DOHH2 (cell line): ENCODE data around the gene NAB1.

Experiments used
- H3F3A ChIP-seq: fragments of 200-600 bp; sonication (generic), shearing (Covaris generic); 2 replicates; pipeline ENCODE4 v1.6.0; 2016; ENCODE audit warnings: antibody characterized with exemption, mild to moderate bottlenecking; ENCODE audit not compliant: control insufficient read depth, insufficient read depth
- H3K27ac ChIP-seq: fragments of 200-600 bp; sonication (generic); 2 replicates; pipeline ENCODE4 v1.5.1; 2014; ENCODE audit warnings: low read depth, mild to moderate bottlenecking, low read length, moderate library complexity
- H3K27me3 ChIP-seq: fragments of 200-600 bp; sonication (generic); 2 replicates; pipeline ENCODE4 v1.6.1; 2014; ENCODE audit warnings: mild to moderate bottlenecking, low read length, mixed read lengths; ENCODE audit not compliant: control insufficient read depth
- H3K36me3 ChIP-seq: fragments of 200-600 bp; sonication (generic); 2 replicates; pipeline ENCODE4 v1.6.1; 2014; ENCODE audit warnings: mild to moderate bottlenecking, low read length, moderate library complexity, mixed read lengths; ENCODE audit not compliant: control insufficient read depth
- H3K4me1 ChIP-seq: fragments of 200-600 bp; sonication (generic); 2 replicates; pipeline ENCODE4 v1.6.1; 2014; ENCODE audit warnings: mild to moderate bottlenecking, low read length, mixed read lengths; ENCODE audit not compliant: control insufficient read depth
- H3K4me2 ChIP-seq: fragments of 200-600 bp; sonication (generic); 2 replicates; pipeline ENCODE4 v1.6.0; 2014; ENCODE audit warnings: mild to moderate bottlenecking, low read length, moderate library complexity
- H3K4me3 ChIP-seq: fragments of 200-600 bp; sonication (generic); 2 replicates; pipeline ENCODE4 v1.5.1; 2014; ENCODE audit warnings: mild to moderate bottlenecking, low read length, mixed read lengths
- H3K79me2 ChIP-seq: fragments of 200-600 bp; sonication (generic); 2 replicates; pipeline ENCODE4 v1.6.1; 2014; ENCODE audit warnings: mild to moderate bottlenecking, low read length, mixed read lengths; ENCODE audit not compliant: control insufficient read depth
- H3K9me2 ChIP-seq: fragments of 200-600 bp; sonication (generic); replicated peaks from 2 replicates; pipeline ENCODE4 v1.6.1; 2014; ENCODE audit warnings: mild to moderate bottlenecking, low read length, mixed read lengths; ENCODE audit not compliant: control insufficient read depth
- H3K9me3 ChIP-seq: fragments of 200-600 bp; sonication (generic); 2 replicates; pipeline ENCODE4 v1.6.1; 2014; ENCODE audit warnings: antibody characterized with exemption, low read length, mixed read lengths; ENCODE audit not compliant: control insufficient read depth, insufficient read depth
- H4K20me1 ChIP-seq: fragments of 200-600 bp; sonication (generic); 2 replicates; pipeline ENCODE4 v1.6.0; 2014; ENCODE audit warnings: low read depth, mild to moderate bottlenecking, antibody characterized with exemption, low read length, moderate library complexity; ENCODE audit not compliant: control insufficient read depth, insufficient read depth
- EZH2phosphoT487 ChIP-seq: fragments of 200-600 bp; sonication (generic); IDR thresholded peaks from 2 replicates; pipeline ENCODE4 v1.6.1; 2017; ENCODE audit warnings: borderline replicate concordance, mild to moderate bottlenecking, antibody characterized with exemption, low read length, moderate library complexity, mixed read lengths
- TF ChIP-seq, protein P1 (sequence below): fragments of 200-600 bp; sonication (generic); IDR thresholded peaks from one replicate; pipeline ENCODE4 v1.5.1; 2014; ENCODE audit warnings: antibody characterized with exemption, mild to moderate bottlenecking, low read depth, low read length; ENCODE audit not compliant: poor library complexity, severe bottlenecking

The NAB1 gene

DNA sequence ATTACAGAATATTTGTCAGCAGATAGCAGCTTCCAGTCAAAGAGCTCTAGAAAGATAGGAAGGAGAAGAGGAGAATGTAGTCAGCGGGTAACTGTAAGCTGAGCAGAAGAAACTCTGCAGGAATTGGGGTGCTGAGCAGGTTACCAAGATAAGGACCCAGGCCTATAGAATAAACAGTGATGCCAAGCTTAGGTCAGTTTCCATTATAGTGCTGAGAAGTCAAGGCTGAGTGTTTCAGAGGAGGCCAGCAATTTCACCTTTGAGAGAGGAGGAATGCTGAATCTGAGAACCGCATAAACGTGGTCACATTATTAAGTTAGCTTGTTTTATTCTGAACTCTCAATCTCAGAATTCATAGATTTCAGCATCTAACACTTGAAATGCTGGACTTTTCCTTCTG is 13.9 kb downstream of the NAB1 start:
- H3K27ac ChIP-seq = no peak overlapping the region
- peaks cover 86% of the 10 kb centered on the region for H3K79me2 ChIP-seq
- peaks cover 3% of the 10 kb centered on the region; the same call in 1 of the 2 replicates for H3F3A ChIP-seq
- H3K27me3 ChIP-seq = no peaks in the 10 kb centered on the region
- TF ChIP-seq, protein P1, sequence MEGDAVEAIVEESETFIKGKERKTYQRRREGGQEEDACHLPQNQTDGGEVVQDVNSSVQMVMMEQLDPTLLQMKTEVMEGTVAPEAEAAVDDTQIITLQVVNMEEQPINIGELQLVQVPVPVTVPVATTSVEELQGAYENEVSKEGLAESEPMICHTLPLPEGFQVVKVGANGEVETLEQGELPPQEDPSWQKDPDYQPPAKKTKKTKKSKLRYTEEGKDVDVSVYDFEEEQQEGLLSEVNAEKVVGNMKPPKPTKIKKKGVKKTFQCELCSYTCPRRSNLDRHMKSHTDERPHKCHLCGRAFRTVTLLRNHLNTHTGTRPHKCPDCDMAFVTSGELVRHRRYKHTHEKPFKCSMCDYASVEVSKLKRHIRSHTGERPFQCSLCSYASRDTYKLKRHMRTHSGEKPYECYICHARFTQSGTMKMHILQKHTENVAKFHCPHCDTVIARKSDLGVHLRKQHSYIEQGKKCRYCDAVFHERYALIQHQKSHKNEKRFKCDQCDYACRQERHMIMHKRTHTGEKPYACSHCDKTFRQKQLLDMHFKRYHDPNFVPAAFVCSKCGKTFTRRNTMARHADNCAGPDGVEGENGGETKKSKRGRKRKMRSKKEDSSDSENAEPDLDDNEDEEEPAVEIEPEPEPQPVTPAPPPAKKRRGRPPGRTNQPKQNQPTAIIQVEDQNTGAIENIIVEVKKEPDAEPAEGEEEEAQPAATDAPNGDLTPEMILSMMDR = no peak
- TF ChIP-seq EZH2phosphoT487 = no peak
- no peak overlapping the region for H3K4me2 ChIP-seq
- H3K36me3 ChIP-seq = peaks cover 64% of the 10 kb centered on the region
- H3K9me3 ChIP-seq = no peaks in the 10 kb centered on the region
- no peaks in the 10 kb centered on the region for H3K9me2 ChIP-seq
- H3K4me3 ChIP-seq = no peak overlapping the region
- no peaks in the 10 kb centered on the region for H4K20me1 ChIP-seq
- no peaks in the 10 kb centered on the region for H3K4me1 ChIP-seq

DNA sequence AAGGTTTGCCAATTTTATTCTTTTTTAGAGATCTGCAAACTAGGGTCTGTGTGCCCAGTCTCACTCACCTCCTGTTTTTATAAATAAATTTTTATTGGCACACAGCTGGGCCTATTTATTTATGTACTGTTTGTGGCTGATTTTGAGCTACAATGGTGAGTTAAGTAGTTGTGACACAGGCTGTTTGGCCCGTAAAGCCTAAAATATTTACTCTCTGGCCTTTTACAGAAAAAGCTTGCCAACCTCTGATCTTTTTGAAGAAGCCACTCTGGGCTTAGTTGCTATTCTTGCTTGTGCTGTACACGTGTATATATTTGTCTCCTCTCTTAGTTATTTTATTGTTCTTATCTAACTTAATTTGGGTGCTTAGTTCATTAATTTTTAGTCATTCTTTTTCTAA is 14.5 kb downstream of the NAB1 start:
- peaks cover 63% of the 10 kb centered on the region for H3K36me3 ChIP-seq
- no peak overlapping the region for H3K4me3 ChIP-seq
- no peaks in the 10 kb centered on the region for H3K27me3 ChIP-seq
- H3K4me2 ChIP-seq = no peak overlapping the region
- H3K4me1 ChIP-seq = no peaks in the 10 kb centered on the region
- H4K20me1 ChIP-seq = no peaks in the 10 kb centered on the region
- peaks cover 3% of the 10 kb centered on the region; the same call in 1 of the 2 replicates for H3F3A ChIP-seq
- H3K27ac ChIP-seq = no peak overlapping the region
- no peaks in the 10 kb centered on the region for H3K9me2 ChIP-seq
- TF ChIP-seq EZH2phosphoT487 = no peak
- TF ChIP-seq, protein P1 = no peak
- no peaks in the 10 kb centered on the region for H3K9me3 ChIP-seq
- H3K79me2 ChIP-seq = peaks cover 86% of the 10 kb centered on the region

DNA sequence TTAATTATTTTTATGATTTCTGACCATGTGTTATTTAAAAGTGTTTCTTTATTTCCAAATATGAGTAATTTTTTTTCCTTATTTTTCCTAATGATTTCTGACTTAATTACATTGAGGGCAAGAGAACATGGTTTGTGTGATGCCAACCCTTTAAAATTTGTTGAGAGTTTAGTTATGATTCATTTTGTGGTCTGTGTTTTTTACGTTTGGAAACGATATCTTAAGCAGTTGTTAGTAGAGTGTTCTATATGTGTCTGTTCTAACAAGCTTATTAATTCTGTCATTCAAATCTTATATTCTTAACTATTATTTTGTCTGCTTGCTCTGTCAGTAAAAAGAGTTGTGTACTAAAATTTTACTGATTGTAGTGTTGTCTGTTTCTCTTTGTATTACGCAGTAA is 15.0 kb downstream of the NAB1 start:
- Histone ChIP-seq H3K9me3 (no peaks in the 10 kb centered on the region), H3K36me3 (peaks cover 59% of the 10 kb centered on the region), H3K79me2 (peaks cover 81% of the 10 kb centered on the region), H3K9me2 (no peaks in the 10 kb centered on the region), H3K27ac (no peak overlapping the region), H3F3A (peaks cover 3% of the 10 kb centered on the region; the same call in 1 of the 2 replicates), H3K4me2 (no peak overlapping the region), H3K4me1 (no peaks in the 10 kb centered on the region), H3K27me3 (no peaks in the 10 kb centered on the region), H3K4me3 (no peak overlapping the region), H4K20me1 (no peaks in the 10 kb centered on the region)
- TF ChIP-seq EZH2phosphoT487 = no peak
- TF ChIP-seq, protein P1 = no peak
